HEK293 (cell line): Measurements from ENCODE around the gene RHBDF1.

Experiments used
- KLF1 ChIP-seq: fragments of 450-650 bp; formaldehyde crosslinking; IDR thresholded peaks from 2 replicates; pipeline ENCODE4 v1.5.1; 2016; ENCODE audit warnings: missing biosample characterization, missing genetic modification characterization
- KLF10 ChIP-seq: fragments of 450-650 bp; IDR thresholded peaks from 2 replicates; pipeline ENCODE4 v1.5.1; 2018; ENCODE audit warnings: missing biosample characterization, mild to moderate bottlenecking, missing genetic modification characterization
- MEIS1 ChIP-seq: sonication (generic); formaldehyde crosslinking; IDR thresholded peaks from 2 replicates; pipeline ENCODE4 v1.8.1; 2022; ENCODE audit warnings: missing genetic modification reagents, mild to moderate bottlenecking, borderline replicate concordance
- PRDM1 ChIP-seq: fragments of 450-650 bp; formaldehyde crosslinking; IDR thresholded peaks from 2 replicates; pipeline ENCODE4; 2016; ENCODE audit warnings: missing biosample characterization, missing genetic modification characterization
- YY1 ChIP-seq: fragments of 450-650 bp; formaldehyde crosslinking; IDR thresholded peaks from 2 replicates; pipeline ENCODE4 v1.5.1; 2018; ENCODE audit warnings: missing biosample characterization, missing genetic modification characterization
- ZNF174 ChIP-seq: fragments of 450-650 bp; formaldehyde crosslinking; IDR thresholded peaks from 2 replicates; pipeline ENCODE4 v1.5.0; 2017; ENCODE audit warnings: missing biosample characterization, mild to moderate bottlenecking, missing genetic modification characterization
- ZNF274 ChIP-seq, 2 experiments: fragments of 200-500 bp in 1 of 2; fragments of 450-650 bp in 1 of 2; sonication (Bioruptor generic) in 1 of 2; formaldehyde crosslinking in 1 of 2; IDR thresholded peaks; 2 replicates each; pipeline versions ENCODE4 v1.5.1 to v1.6.1; 2014 to 2016; ENCODE audit warnings: borderline replicate concordance in 1 of 2, inconsistent platforms in 1 of 2, low read length in 1 of 2, missing biosample characterization in 1 of 2, missing genetic modification characterization in 1 of 2
- ZNF549 ChIP-seq: fragments of 450-650 bp; IDR thresholded peaks from 2 replicates; pipeline ENCODE4 v1.5.1; 2018; ENCODE audit warnings: missing biosample characterization, missing genetic modification characterization, mild to moderate bottlenecking, inconsistent platforms, moderate library complexity
- ZNF629 ChIP-seq: fragments of 450-650 bp; formaldehyde crosslinking; IDR thresholded peaks from 2 replicates; pipeline ENCODE4 v1.5.1; 2017; ENCODE audit warnings: missing biosample characterization, missing genetic modification characterization
- TF ChIP-seq, protein P1 (sequence below): fragments of 450-650 bp; formaldehyde crosslinking; IDR thresholded peaks from 2 replicates; pipeline ENCODE4 v1.5.1; 2016; ENCODE audit warnings: missing biosample characterization, missing genetic modification characterization
- TF ChIP-seq, protein P2 (sequence below): fragments of 450-650 bp; formaldehyde crosslinking; IDR thresholded peaks from 2 replicates; pipeline ENCODE4 v1.5.1; 2017; ENCODE audit warnings: missing biosample characterization, missing genetic modification characterization

DNA sequence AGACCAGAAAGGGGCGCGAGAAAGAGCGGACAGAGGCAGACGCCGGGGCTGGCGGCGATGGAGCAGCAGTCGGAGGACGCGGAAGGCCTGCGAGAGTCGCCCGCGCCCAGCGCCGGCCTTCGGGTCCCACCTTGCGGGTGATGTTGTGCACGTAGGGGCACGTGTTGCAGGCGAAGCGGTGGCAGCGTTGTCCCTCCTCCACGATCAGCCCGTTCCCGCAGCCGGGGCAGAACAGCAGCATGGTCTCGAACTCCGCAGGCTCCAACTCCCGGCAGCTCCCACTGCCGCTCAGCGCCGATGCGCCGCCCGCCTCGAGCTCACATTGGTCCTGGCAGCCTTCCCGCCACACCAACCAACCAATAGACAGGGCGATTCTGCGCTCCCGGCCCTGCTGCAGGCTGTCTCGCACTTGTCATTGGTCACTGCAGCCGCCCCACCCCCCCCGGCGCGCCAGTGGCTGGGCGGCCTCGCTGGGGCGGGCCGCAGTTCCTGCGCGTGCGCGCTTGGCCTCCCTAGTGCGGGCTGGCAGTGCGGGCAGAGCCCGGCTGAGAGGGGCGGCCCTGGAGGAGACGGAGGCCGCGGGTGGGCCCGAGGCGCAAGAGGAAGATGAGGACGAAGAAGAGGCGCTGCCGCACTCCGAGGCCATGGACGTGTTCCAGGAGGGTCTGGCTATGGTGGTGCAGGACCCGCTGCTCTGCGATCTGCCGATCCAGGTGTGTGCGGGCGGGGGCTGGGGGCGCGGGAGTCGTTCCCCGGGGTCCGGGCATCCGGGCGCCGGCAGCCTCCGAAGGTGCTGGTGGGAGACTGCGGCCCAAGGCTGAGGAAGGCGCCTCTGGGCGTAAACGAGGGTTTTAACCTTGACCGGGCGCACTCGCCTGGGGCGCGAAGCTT lies 18.8 kb downstream of the RHBDF1 start, which contains the start of the genes POLR3K and SNRNP25:
- TF ChIP-seq ZNF174 (no peak), ZNF629 (no peak), KLF10 (tag by site-specific recombination) (peak; percentile 97), MEIS1 (CRISPR knock-in tag) (no peak), PRDM1 (no peak), ZNF274 (IDR thresholded peaks at IDR 0.05; ENCODE audit: low read length) (no peak), ZNF274 (tag by site-specific recombination; IDR thresholded peaks at IDR 0.05; ENCODE audit: borderline replicate concordance) (no peak), KLF1 (tag by site-specific recombination) (no peak), ZNF549 (no peak), YY1 (tag by site-specific recombination) (peak; percentile 37; the same call in 1 of the 2 replicates)
- TF ChIP-seq, protein P1, sequence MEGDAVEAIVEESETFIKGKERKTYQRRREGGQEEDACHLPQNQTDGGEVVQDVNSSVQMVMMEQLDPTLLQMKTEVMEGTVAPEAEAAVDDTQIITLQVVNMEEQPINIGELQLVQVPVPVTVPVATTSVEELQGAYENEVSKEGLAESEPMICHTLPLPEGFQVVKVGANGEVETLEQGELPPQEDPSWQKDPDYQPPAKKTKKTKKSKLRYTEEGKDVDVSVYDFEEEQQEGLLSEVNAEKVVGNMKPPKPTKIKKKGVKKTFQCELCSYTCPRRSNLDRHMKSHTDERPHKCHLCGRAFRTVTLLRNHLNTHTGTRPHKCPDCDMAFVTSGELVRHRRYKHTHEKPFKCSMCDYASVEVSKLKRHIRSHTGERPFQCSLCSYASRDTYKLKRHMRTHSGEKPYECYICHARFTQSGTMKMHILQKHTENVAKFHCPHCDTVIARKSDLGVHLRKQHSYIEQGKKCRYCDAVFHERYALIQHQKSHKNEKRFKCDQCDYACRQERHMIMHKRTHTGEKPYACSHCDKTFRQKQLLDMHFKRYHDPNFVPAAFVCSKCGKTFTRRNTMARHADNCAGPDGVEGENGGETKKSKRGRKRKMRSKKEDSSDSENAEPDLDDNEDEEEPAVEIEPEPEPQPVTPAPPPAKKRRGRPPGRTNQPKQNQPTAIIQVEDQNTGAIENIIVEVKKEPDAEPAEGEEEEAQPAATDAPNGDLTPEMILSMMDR (tag by site-specific recombination): no peak
- TF ChIP-seq, protein P2, sequence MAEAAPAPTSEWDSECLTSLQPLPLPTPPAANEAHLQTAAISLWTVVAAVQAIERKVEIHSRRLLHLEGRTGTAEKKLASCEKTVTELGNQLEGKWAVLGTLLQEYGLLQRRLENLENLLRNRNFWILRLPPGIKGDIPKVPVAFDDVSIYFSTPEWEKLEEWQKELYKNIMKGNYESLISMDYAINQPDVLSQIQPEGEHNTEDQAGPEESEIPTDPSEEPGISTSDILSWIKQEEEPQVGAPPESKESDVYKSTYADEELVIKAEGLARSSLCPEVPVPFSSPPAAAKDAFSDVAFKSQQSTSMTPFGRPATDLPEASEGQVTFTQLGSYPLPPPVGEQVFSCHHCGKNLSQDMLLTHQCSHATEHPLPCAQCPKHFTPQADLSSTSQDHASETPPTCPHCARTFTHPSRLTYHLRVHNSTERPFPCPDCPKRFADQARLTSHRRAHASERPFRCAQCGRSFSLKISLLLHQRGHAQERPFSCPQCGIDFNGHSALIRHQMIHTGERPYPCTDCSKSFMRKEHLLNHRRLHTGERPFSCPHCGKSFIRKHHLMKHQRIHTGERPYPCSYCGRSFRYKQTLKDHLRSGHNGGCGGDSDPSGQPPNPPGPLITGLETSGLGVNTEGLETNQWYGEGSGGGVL (tag by site-specific recombination): no peak; the same call in 1 of the 2 replicates
